ENCODE results near the gene FRS3. TPM values are rescaled to one million over a fixed set of nuclear protein-coding genes. Genes with fewer than 3 reads are reported as not detected.

The FRS3 gene
- total RNA-seq, 1 donor from 2014 or later, result 26.0 TPM

- intact Hi-C loops (cut with DNase I), result no loop called here
- H3K4me1 ChIP-seq, result no peaks in the 10 kb centered on the region
- no peak overlapping the region for H3K4me3 ChIP-seq
- H3K27ac ChIP-seq, result no peak overlapping the region
- no peak for TF ChIP-seq CTCF (IDR thresholded peaks at IDR 0.05)
- DNase-seq (ENCODE audit: low spot score in 2 of 2), result no peak
- H3K27me3 ChIP-seq, result no peaks in the 10 kb centered on the region
- no peaks in the 10 kb centered on the region for H3K36me3 ChIP-seq
- no peaks in the 10 kb centered on the region for H3K9me3 ChIP-seq
Observed at GRCh38 chr6:41822021-41822420, 42.3 kb upstream of the FRS3 start.

- intact Hi-C loops (cut with DNase I), result no loop called here
- H3K9me3 ChIP-seq, result no peaks in the 10 kb centered on the region
- no peak for DNase-seq (ENCODE audit: low spot score in 2 of 2)
- no peak for TF ChIP-seq CTCF (IDR thresholded peaks at IDR 0.05)
- no peak overlapping the region for H3K27ac ChIP-seq
- no peaks in the 10 kb centered on the region for H3K4me1 ChIP-seq
- H3K36me3 ChIP-seq, result no peaks in the 10 kb centered on the region
- no peak overlapping the region for H3K4me3 ChIP-seq
- no peaks in the 10 kb centered on the region for H3K27me3 ChIP-seq
Observed at GRCh38 chr6:41821266-41821665, 41.6 kb upstream of the FRS3 start.

- H3K4me3 ChIP-seq, result no peak overlapping the region
- no peak for DNase-seq (ENCODE audit: low spot score in 2 of 2)
- no peaks in the 10 kb centered on the region for H3K9me3 ChIP-seq
- intact Hi-C loops (cut with DNase I), result no loop called here
- no peak overlapping the region for H3K27ac ChIP-seq
- H3K4me1 ChIP-seq, result no peaks in the 10 kb centered on the region
- no peaks in the 10 kb centered on the region for H3K27me3 ChIP-seq
- no peaks in the 10 kb centered on the region for H3K36me3 ChIP-seq
- no peak for TF ChIP-seq CTCF (IDR thresholded peaks at IDR 0.05)
Observed at GRCh38 chr6:41818271-41819054, 38.8 kb upstream of the FRS3 start.

- intact Hi-C loops (cut with DNase I), result no loop called here
- H3K9me3 ChIP-seq, result no peaks in the 10 kb centered on the region
- H3K27me3 ChIP-seq, result no peaks in the 10 kb centered on the region
- H3K36me3 ChIP-seq, result no peaks in the 10 kb centered on the region
- no peak overlapping the region for H3K27ac ChIP-seq
- TF ChIP-seq CTCF (IDR thresholded peaks at IDR 0.05), result no peak
- H3K4me1 ChIP-seq, result no peaks in the 10 kb centered on the region
- DNase-seq (ENCODE audit: low spot score in 2 of 2), result no peak
- no peak overlapping the region for H3K4me3 ChIP-seq
Observed at GRCh38 chr6:41815587-41815986, 35.9 kb upstream of the FRS3 start.

GRCh38 chr6:41814629-41815028 is 34.9 kb upstream of the FRS3 start:
- TF ChIP-seq CTCF (IDR thresholded peaks at IDR 0.05), result no peak
- no peak for DNase-seq (ENCODE audit: low spot score in 2 of 2)
- intact Hi-C loops (cut with DNase I), result no loop called here
- Histone ChIP-seq H3K27me3 (no peaks in the 10 kb centered on the region), H3K36me3 (no peaks in the 10 kb centered on the region), H3K27ac (no peak overlapping the region), H3K4me1 (no peaks in the 10 kb centered on the region), H3K4me3 (no peak overlapping the region), H3K9me3 (no peaks in the 10 kb centered on the region)
